Inflammatory macrophage treated with lipopolysaccharide for 4 hours (primary cell): ENCODE results near the gene MIGA2.
"Not testable (repeated sequence)": the region's sequence is repeated elsewhere in the genome, so short reads cannot be mapped to it uniquely, and the experiment has no call there.

Source experiments
- DNase-seq: peaks from one replicate; pipeline ENCODE4 v3.0.0-alpha.2; 2020

MIGA2 gene

GRCh38 chr9:129036241-129036922 is at the start of gene MIGA2:
MIGA2 (plus strand) TSS chr9:129036626; CDS start chr9:129040595, 3,969 bp downstream.
- peak; percentile 99 for DNase-seq

GRCh38 chr9:128986671-128987070 is 49.8 kb upstream of the MIGA2 start:
- DNase-seq: no peak

GRCh38 chr9:128987805-128988204 is 48.6 kb upstream of the MIGA2 start:
- DNase-seq: no peak

- no peak for DNase-seq
These were observed 43.4 kb upstream of the MIGA2 start for GRCh38 chr9:128992995-128993394.

GRCh38 chr9:128995791-128996190 is 40.6 kb upstream of the MIGA2 start:
- no peak for DNase-seq

- DNase-seq: no peak
These were observed 38.0 kb upstream of the MIGA2 start for GRCh38 chr9:128998462-128998861.

GRCh38 chr9:128999581-129000206 is 36.7 kb upstream of the MIGA2 start:
- DNase-seq: no peak

GRCh38 chr9:129001504-129002325 is 34.7 kb upstream of the MIGA2 start:
- no peak for DNase-seq

GRCh38 chr9:129002992-129003391 is 33.4 kb upstream of the MIGA2 start:
- DNase-seq: no peak

- DNase-seq: not testable (repeated sequence)
These were observed 32.3 kb upstream of the MIGA2 start for GRCh38 chr9:129004173-129004572.

GRCh38 chr9:129005336-129005997 is 31.0 kb upstream of the MIGA2 start:
- no peak for DNase-seq

- DNase-seq: peak; percentile 59
These were observed 29.9 kb upstream of the MIGA2 start for GRCh38 chr9:129006328-129007034.

GRCh38 chr9:129007035-129007765 is 29.2 kb upstream of the MIGA2 start:
- no peak for DNase-seq

GRCh38 chr9:129007766-129008468 is 28.5 kb upstream of the MIGA2 start:
- no peak for DNase-seq

GRCh38 chr9:129008469-129008965 is 27.9 kb upstream of the MIGA2 start:
- DNase-seq: no peak

- DNase-seq: no peak
These were observed 27.3 kb upstream of the MIGA2 start for GRCh38 chr9:129008986-129009583.

- no peak for DNase-seq
These were observed 26.8 kb upstream of the MIGA2 start for GRCh38 chr9:129009584-129010141.

GRCh38 chr9:129010267-129010975 is 26.0 kb upstream of the MIGA2 start:
- no peak for DNase-seq

GRCh38 chr9:129011170-129011569 is 25.3 kb upstream of the MIGA2 start:
- DNase-seq: no peak
